Measurements from ENCODE around the gene NAV2. TPM values are rescaled to one million over a fixed set of nuclear protein-coding genes. Genes with fewer than 3 reads are reported as not detected.
A peak's percentile ranks its signal among the peaks of the same experiment; 100 is the strongest.

The NAV2 gene
- total and polyA plus RNA-seq, 12 donors: 6.9 to 34.7 (median 20.2) TPM

DNA sequence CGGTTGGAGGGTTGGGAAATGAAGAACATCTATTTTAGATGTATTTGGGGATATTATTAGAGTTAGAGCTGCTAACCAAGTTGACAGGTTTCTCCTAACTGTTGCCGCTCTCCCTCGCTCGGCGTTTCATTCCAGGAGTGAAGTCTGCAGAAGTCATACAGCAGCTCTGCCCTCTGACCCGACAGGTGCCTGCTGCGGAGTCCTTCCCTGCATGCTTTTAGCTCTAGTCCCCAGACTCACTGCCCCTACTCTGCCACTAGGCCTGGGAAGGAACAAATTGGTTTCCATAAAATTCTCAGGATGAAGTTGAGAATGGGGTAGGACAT, 322.7 kb downstream of the NAV2 start:
- H3K27me3 ChIP-seq: no peaks in the 10 kb centered on the region
- H3K4me3 ChIP-seq: no peak overlapping the region
- DNase-seq (no peak), ATAC-seq (no peak)
- H3K9me3 ChIP-seq: no peaks in the 10 kb centered on the region
- 85 to 90% methylated on average over 7 of the region's 7 CpGs for WGBS, 2 donors
- TF ChIP-seq, protein P1, sequence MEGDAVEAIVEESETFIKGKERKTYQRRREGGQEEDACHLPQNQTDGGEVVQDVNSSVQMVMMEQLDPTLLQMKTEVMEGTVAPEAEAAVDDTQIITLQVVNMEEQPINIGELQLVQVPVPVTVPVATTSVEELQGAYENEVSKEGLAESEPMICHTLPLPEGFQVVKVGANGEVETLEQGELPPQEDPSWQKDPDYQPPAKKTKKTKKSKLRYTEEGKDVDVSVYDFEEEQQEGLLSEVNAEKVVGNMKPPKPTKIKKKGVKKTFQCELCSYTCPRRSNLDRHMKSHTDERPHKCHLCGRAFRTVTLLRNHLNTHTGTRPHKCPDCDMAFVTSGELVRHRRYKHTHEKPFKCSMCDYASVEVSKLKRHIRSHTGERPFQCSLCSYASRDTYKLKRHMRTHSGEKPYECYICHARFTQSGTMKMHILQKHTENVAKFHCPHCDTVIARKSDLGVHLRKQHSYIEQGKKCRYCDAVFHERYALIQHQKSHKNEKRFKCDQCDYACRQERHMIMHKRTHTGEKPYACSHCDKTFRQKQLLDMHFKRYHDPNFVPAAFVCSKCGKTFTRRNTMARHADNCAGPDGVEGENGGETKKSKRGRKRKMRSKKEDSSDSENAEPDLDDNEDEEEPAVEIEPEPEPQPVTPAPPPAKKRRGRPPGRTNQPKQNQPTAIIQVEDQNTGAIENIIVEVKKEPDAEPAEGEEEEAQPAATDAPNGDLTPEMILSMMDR (IDR thresholded peaks at IDR 0.05): no peak
- intact Hi-C loops (cut with DNase I): no loop called here
- H3K4me1 ChIP-seq: peaks cover 0 to 60% (median 18%) of the 10 kb centered on the region in 9 donors
- H3K27ac ChIP-seq: no peak overlapping the region
- H3K36me3 ChIP-seq: peaks cover 0 to 38% (median 3%) of the 10 kb centered on the region in 9 donors

DNA sequence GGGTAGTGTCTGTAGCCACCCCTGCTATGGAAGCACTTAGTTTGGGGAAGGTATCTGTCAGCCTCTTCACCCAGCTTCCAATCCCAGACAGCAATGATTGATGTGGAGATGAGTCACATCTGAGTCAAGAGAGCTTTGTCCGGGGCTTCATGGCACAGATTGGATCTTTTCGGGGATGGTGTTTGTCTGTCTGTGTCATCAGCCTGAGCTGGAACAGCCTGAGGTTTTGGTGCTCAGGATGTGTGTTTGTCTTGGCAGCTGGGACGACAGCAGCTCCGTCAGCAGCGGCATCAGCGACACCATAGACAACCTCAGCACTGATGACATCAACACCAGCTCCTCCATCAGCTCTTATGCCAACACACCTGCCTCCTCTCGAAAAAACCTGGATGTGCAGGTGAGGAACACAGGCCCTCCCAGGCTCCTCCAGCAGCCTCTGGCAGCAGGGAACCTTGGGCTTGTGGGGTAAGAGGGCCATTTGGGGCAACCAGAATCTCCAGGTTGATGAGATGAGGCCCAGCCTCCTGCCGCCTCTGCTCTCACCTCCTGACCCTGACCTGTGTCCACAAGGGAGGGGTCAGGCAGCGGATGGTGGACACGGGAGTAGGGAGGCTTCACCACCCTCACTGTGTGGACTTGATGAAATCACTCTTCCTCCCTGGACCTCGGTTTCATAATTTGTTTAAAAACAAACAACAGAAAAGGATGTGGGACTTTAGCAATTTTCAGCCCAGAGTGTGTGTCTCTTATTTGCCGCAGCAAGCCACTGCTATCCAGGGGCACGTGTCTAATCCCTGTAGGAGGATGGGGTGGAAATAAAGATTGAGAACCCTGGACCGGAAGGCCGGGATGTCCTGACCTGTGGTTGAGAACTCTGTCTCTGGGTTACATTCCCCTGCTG, 323.3 kb downstream of the NAV2 start:
- no peaks in the 10 kb centered on the region for H3K27me3 ChIP-seq
- TF ChIP-seq, protein P1 (IDR thresholded peaks at IDR 0.05): no peak
- intact Hi-C loops (cut with DNase I): no loop called here
- H3K27ac ChIP-seq: peak overlapping the region in 1 of 10 donors; percentile 36
- 63 to 67% methylated on average over 15 of the region's 15 CpGs for WGBS, 2 donors
- H3K4me1 ChIP-seq: peaks cover 0 to 61% (median 18%) of the 10 kb centered on the region in 9 donors
- ATAC-seq: peak in 3 of 8 donors; percentile 22 to 43 (median 36)
- no peak for DNase-seq
- H3K36me3 ChIP-seq: peaks cover 0 to 43% (median 3%) of the 10 kb centered on the region in 9 donors
- H3K9me3 ChIP-seq: no peaks in the 10 kb centered on the region
- no peak overlapping the region for H3K4me3 ChIP-seq

DNA sequence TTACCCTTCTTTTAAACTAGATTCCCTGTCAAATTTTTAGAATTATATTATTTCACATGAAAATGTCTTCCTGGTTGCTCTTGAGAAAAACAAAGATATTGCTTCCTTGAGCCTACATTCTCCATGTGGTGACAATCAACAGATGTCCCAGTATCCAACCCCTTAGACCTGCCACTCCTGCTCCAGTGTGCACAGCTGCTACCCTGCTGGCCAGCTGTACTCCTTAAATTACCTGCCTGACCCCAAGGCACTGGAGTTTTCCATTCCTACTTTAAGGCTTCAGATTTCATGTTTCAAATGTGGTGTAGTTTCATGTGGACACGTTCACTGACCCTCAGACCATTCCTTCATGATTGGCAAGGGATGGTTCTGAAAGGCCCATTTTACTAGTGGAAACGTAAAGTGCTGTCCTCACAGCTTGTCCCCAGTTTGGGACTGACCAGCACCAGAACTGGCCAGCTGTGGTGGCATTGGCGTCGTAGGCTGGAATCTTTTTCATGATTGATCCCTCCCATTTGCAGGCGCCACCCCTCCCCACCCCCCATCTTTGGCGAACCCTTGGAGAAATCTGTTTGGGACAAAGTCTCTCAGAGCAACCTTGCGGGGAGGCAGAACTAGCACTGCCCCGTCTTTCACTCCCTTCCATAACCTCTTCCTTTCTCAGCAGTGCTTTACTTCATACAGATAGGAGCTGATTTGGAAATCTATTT, 324.1 kb downstream of the NAV2 start:
- TF ChIP-seq, protein P1 (IDR thresholded peaks at IDR 0.05): no peak
- Histone ChIP-seq H3K36me3 (peaks cover 0 to 47% (median 3%) of the 10 kb centered on the region in 9 donors), H3K27ac (no peak overlapping the region), H3K4me3 (no peak overlapping the region), H3K27me3 (no peaks in the 10 kb centered on the region), H3K4me1 (peaks cover 0 to 60% (median 18%) of the 10 kb centered on the region in 9 donors), H3K9me3 (no peaks in the 10 kb centered on the region)
- 90 to 94% methylated on average over 8 of the region's 8 CpGs for WGBS, 2 donors
- ATAC-seq: no peak
- intact Hi-C loops (cut with DNase I): no loop called here
- no peak for DNase-seq

DNA sequence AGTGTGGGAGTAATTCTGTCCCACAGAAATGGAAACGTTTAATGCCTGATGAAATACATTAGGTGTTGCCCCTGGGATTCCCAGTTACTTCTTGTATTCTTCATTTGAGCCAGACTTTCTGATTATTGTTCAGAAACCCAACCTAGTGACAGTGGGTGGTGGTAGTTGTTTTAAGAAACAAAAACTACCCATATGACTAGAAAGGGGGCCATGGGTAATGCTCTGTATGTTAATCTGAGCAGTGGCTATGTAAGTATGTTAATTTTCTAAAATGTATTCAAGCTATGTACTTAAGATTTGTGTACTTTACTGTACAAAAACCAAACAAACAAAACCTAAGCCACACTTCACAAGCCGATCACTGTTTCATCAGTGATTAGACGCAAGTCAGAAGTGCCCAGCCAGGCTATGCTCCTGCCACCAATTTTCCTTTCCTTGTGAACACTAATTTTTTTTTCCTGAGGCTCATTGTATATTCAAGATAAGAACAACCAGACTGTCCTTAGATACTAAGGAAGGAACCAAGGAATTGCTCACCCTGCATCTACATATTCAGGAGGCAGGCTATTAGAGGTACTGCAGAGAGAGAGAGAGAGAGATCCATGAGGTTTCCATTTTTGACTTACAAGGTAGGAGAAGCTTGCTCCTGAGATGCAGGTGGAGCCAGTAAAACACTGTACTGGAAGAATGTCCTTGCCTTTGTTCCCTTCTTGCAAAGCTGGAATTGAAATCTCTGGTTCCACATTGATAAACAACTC, 324.9 kb downstream of the NAV2 start:
- DNase-seq: no peak
- Histone ChIP-seq H3K4me3 (no peak overlapping the region), H3K27me3 (no peaks in the 10 kb centered on the region), H3K27ac (no peak overlapping the region), H3K36me3 (peaks cover 0 to 47% (median 3%) of the 10 kb centered on the region in 9 donors), H3K9me3 (no peaks in the 10 kb centered on the region), H3K4me1 (peaks cover 1 to 60% (median 24%) of the 10 kb centered on the region in 9 donors)
- WGBS, 2 donors: 73% methylated on average over 3 of the region's 3 CpGs
- intact Hi-C loops (cut with DNase I): no loop called here
- no peak for ATAC-seq
- TF ChIP-seq, protein P1 (IDR thresholded peaks at IDR 0.05): no peak

Data from heart right ventricle (tissue), 16 donors.